HG02610 (cell line): ENCODE measurements around the gene JAK1.
"Not testable (repeated sequence)": the region's sequence is repeated elsewhere in the genome, so short reads cannot be mapped to it uniquely, and the experiment has no call there.

Source experiments
- ATAC-seq: cut with Tn5 transposase; IDR thresholded peaks from one replicate; pipeline ENCODE4 v1.9.1; 2021; ENCODE audit warnings: mild to moderate bottlenecking, moderate library complexity; ENCODE audit not compliant: unreplicated experiment

Gene JAK1

GRCh38 chr1:64923294-64923718 is 43.0 kb downstream of the JAK1 start:
- peak; percentile 81 for ATAC-seq

- peak; percentile 48 for ATAC-seq
Measured at GRCh38 chr1:64922336-64922735, 44.0 kb downstream of the JAK1 start.

GRCh38 chr1:64921771-64922170 is 44.6 kb downstream of the JAK1 start:
- ATAC-seq = no peak

- ATAC-seq = no peak
Measured at GRCh38 chr1:64920941-64921589, 45.3 kb downstream of the JAK1 start.

- ATAC-seq = not testable (repeated sequence)
Measured at GRCh38 chr1:64919120-64919519, 47.2 kb downstream of the JAK1 start.

GRCh38 chr1:64917907-64918306 is 48.4 kb downstream of the JAK1 start:
- ATAC-seq = no peak

GRCh38 chr1:64917328-64917861 is 49.0 kb downstream of the JAK1 start:
- ATAC-seq = peak; percentile 57

- no peak for ATAC-seq
Measured at GRCh38 chr1:64915381-64916274, 50.7 kb downstream of the JAK1 start.

GRCh38 chr1:64913361-64914015 is 52.9 kb downstream of the JAK1 start:
- no peak for ATAC-seq

GRCh38 chr1:64912191-64912590 is 54.2 kb downstream of the JAK1 start:
- ATAC-seq = no peak

- ATAC-seq = no peak
Measured at GRCh38 chr1:64911326-64911725, 55.0 kb downstream of the JAK1 start.

- ATAC-seq = no peak
Measured at GRCh38 chr1:64909031-64909430, 57.3 kb downstream of the JAK1 start.

- no peak for ATAC-seq
Measured at GRCh38 chr1:64908575-64908974, 57.8 kb downstream of the JAK1 start.

GRCh38 chr1:64906447-64906846 is 59.9 kb downstream of the JAK1 start:
- ATAC-seq = peak; percentile 67

GRCh38 chr1:64903593-64903992 is 62.8 kb downstream of the JAK1 start:
- ATAC-seq = no peak

- ATAC-seq = no peak
Measured at GRCh38 chr1:64901663-64902062, 64.7 kb downstream of the JAK1 start.

GRCh38 chr1:64900916-64901315 is 65.4 kb downstream of the JAK1 start:
- no peak for ATAC-seq

- ATAC-seq = peak; percentile 54
Measured at GRCh38 chr1:64898107-64898861, 68.1 kb downstream of the JAK1 start.

GRCh38 chr1:64896551-64896950 is 69.8 kb downstream of the JAK1 start:
- no peak for ATAC-seq

GRCh38 chr1:64895500-64895899 is 70.8 kb downstream of the JAK1 start:
- peak; percentile 73 for ATAC-seq
